ENCODE measurements around the gene PROZ. TPM values are rescaled to one million over a fixed set of nuclear protein-coding genes. Genes with fewer than 3 reads are reported as not detected.

Gene PROZ
- total and polyA plus RNA-seq, 7 donors, result 0.10 TPM; not detected in 6

GRCh38 chr13:113219256-113219940, 61.0 kb downstream of the PROZ start:
- no peaks in the 10 kb centered on the region for H3K27me3 ChIP-seq
- no peaks in the 10 kb centered on the region for H3K9me3 ChIP-seq
- H3K4me3 ChIP-seq, result no peak overlapping the region
- TF ChIP-seq CTCF (IDR thresholded peaks at IDR 0.05), result no peak
- no peak for TF ChIP-seq POLR2A (IDR thresholded peaks at IDR 0.05)
- TF ChIP-seq POLR2AphosphoS5 (IDR thresholded peaks at IDR 0.05), result no peak
- TF ChIP-seq EP300 (IDR thresholded peaks at IDR 0.05), result no peak
- intact Hi-C loops (cut with DNase I), result no loop called here
- no peak for DNase-seq
- H3K27ac ChIP-seq, result no peak overlapping the region
- WGBS, 2 donors, result 89 to 92% methylated on average over 14 of the region's 14 CpGs
- peaks cover 0 to 44% (median 3%) of the 10 kb centered on the region in 4 donors for H3K36me3 ChIP-seq
- H3K4me1 ChIP-seq, result peaks cover 0 to 34% (median 26%) of the 10 kb centered on the region in 4 donors

GRCh38 chr13:113220141-113220598, 61.7 kb downstream of the PROZ start:
- Histone ChIP-seq H3K27me3 (no peaks in the 10 kb centered on the region), H3K36me3 (peaks cover 6 to 52% (median 6%) of the 10 kb centered on the region in 4 donors), H3K27ac (no peak overlapping the region), H3K4me3 (no peak overlapping the region), H3K9me3 (no peaks in the 10 kb centered on the region), H3K4me1 (peaks cover 0 to 26% (median 19%) of the 10 kb centered on the region in 4 donors)
- TF ChIP-seq EP300 (IDR thresholded peaks at IDR 0.05), result no peak
- TF ChIP-seq POLR2A (IDR thresholded peaks at IDR 0.05), result no peak
- TF ChIP-seq CTCF (IDR thresholded peaks at IDR 0.05), result no peak
- TF ChIP-seq POLR2AphosphoS5 (IDR thresholded peaks at IDR 0.05), result no peak
- intact Hi-C loops (cut with DNase I), result no loop called here
- 26 to 67% methylated on average over 13 of the region's 13 CpGs for WGBS, 2 donors
- DNase-seq, result no peak

GRCh38 chr13:113220877-113221276, 62.4 kb downstream of the PROZ start:
- H3K9me3 ChIP-seq, result no peaks in the 10 kb centered on the region
- H3K4me1 ChIP-seq, result peaks cover 0 to 19% (median 12%) of the 10 kb centered on the region in 4 donors
- H3K4me3 ChIP-seq, result no peak overlapping the region
- intact Hi-C loops (cut with DNase I), result no loop called here
- H3K27ac ChIP-seq, result no peak overlapping the region
- WGBS, 2 donors, result 96 to 97% methylated on average over 7 of the region's 7 CpGs
- H3K36me3 ChIP-seq, result peaks cover 6 to 59% (median 10%) of the 10 kb centered on the region in 4 donors
- TF ChIP-seq POLR2AphosphoS5 (IDR thresholded peaks at IDR 0.05), result no peak
- no peak for TF ChIP-seq CTCF (IDR thresholded peaks at IDR 0.05)
- TF ChIP-seq EP300 (IDR thresholded peaks at IDR 0.05), result no peak
- no peak for TF ChIP-seq POLR2A (IDR thresholded peaks at IDR 0.05)
- no peak for DNase-seq
- no peaks in the 10 kb centered on the region for H3K27me3 ChIP-seq

Small RNA genes lying within 50 kb of the gene (small RNA-seq; reads per million reads assigned to genes)
- 0 reads per million in 3 donors for gene AL137002.1

Other genes with a start within 250 kb of the PROZ start
- 10 to 100 TPM in 3 of 4 donors, 1 to 10 TPM in 1; 7.5 to 20.2 (median 13.0) TPM for gene MCF2L, start 189.4 kb upstream of the PROZ start, total RNA-seq
- 10 to 100 TPM; 43.5 to 59.9 (median 51.1) TPM for gene MCF2L, start 189.4 kb upstream of the PROZ start, polyA plus RNA-seq
- gene F7, start 52.9 kb upstream of the PROZ start, total RNA-seq, result not detected
- gene F7, start 52.9 kb upstream of the PROZ start, polyA plus RNA-seq, result under 1 TPM in 1 of 3 donors, not detected in 2; 0.36 TPM
- 1 to 10 TPM; 3.8 to 10.0 (median 6.8) TPM for gene F10, start 35.8 kb upstream of the PROZ start, total RNA-seq
- 1 to 10 TPM in 2 of 3 donors, not detected in 1; 2.4 to 3.0 TPM for gene F10, start 35.8 kb upstream of the PROZ start, polyA plus RNA-seq
- 10 to 100 TPM; 44.1 to 70.9 (median 54.8) TPM for gene PCID2, start 50.0 kb downstream of the PROZ start, total RNA-seq
- gene PCID2, start 50.0 kb downstream of the PROZ start, polyA plus RNA-seq, result 10 to 100 TPM; 18.0 to 32.5 (median 22.4) TPM
- gene CUL4A, start 51.0 kb downstream of the PROZ start, total RNA-seq, result 100 to 1,000 TPM in 1 of 4 donors, 10 to 100 TPM in 3; 72.6 to 115 (median 80.7) TPM
- 10 to 100 TPM; 22.2 to 38.5 (median 22.2) TPM for gene CUL4A, start 51.0 kb downstream of the PROZ start, polyA plus RNA-seq
- 10 to 100 TPM; 77.3 to 91.0 (median 87.5) TPM for gene LAMP1, start 138.6 kb downstream of the PROZ start, total RNA-seq
- 100 to 1,000 TPM in 1 of 3 donors, 10 to 100 TPM in 2; 20.4 to 125 (median 62.7) TPM for gene LAMP1, start 138.6 kb downstream of the PROZ start, polyA plus RNA-seq
- 1 to 10 TPM; 6.7 to 9.9 (median 8.3) TPM for gene GRTP1, start 205.5 kb downstream of the PROZ start, total RNA-seq
- 10 to 100 TPM; 29.3 to 52.5 (median 39.6) TPM for gene GRTP1, start 205.5 kb downstream of the PROZ start, polyA plus RNA-seq

Measured in sigmoid colon (tissue), 7 donors.